PC-3 (cell line): ENCODE results near the gene DUSP28. TPM values are rescaled to one million over a fixed set of nuclear protein-coding genes. Genes with fewer than 3 reads are reported as not detected.

Experiments
- ATAC-seq: fragments of 200-7000 bp; cut with Tn5 transposase; 2 replicates; pipeline ENCODE4 v1.9.1; 2020; ENCODE audit warnings: mild to moderate bottlenecking, moderate library complexity
- BruUV-seq: library from RNA; stranded (reverse); fragments of 400-500 nt; replicated peaks from 2 replicates; lab custom pipeline; 2021; lab: Mats Ljungman, UMichigan
- CTCF ChIA-PET: fragments of 300-600 bp; sonication (Branson Sonifier 250); formaldehyde crosslinking; loops from one replicate; lab custom pipeline; 2022; ENCODE audit warnings: antibody characterized with exemption; lab: Charles Lee
- POLR2A ChIA-PET: fragments of 300-600 bp; sonication (Branson Sonifier 250); formaldehyde crosslinking; loops from one replicate; lab custom pipeline; 2022; ENCODE audit warnings: antibody characterized with exemption; ENCODE audit not compliant: unreplicated experiment; lab: Charles Lee
- DNase-seq: peaks from one replicate; pipeline ENCODE4 v3.0.0-alpha.2; 2015
- H2AFZ ChIP-seq: fragments of 300-600 bp; sonication (generic); 2 replicates; pipeline ENCODE4 v1.6.0; 2016; ENCODE audit warnings: antibody characterized with exemption, low read length
- H3F3A ChIP-seq: fragments of 300-600 bp; sonication (generic); one replicate; pipeline ENCODE4 v1.6.0; 2017; ENCODE audit warnings: antibody characterized with exemption, low read length, control low read depth, mild to moderate bottlenecking; ENCODE audit not compliant: unreplicated experiment
- H3K27ac ChIP-seq: fragments of 300-600 bp; sonication (generic); 2 replicates; pipeline ENCODE4 v1.5.1; 2016; ENCODE audit warnings: mild to moderate bottlenecking, low read length
- H3K27me3 ChIP-seq: fragments of 300-600 bp; sonication (generic); 2 replicates; pipeline ENCODE4 v1.6.1; 2016; ENCODE audit warnings: low read length, mixed read lengths
- H3K36me3 ChIP-seq: fragments of 300-600 bp; sonication (generic); 2 replicates; pipeline ENCODE4 v1.6.1; 2016; ENCODE audit warnings: low read depth, mixed run types, low read length, mixed read lengths
- H3K4me1 ChIP-seq: fragments of 300-600 bp; sonication (generic); 2 replicates; pipeline ENCODE4 v1.5.1; 2016; ENCODE audit warnings: low read length; ENCODE audit not compliant: insufficient read depth
- H3K4me2 ChIP-seq: fragments of 300-600 bp; sonication (generic); 2 replicates; pipeline ENCODE4 v1.6.0; 2016; ENCODE audit warnings: low read length
- H3K4me3 ChIP-seq: fragments of 300-600 bp; sonication (generic); 2 replicates; pipeline ENCODE4 v1.5.1; 2016; ENCODE audit warnings: mild to moderate bottlenecking, low read length, mixed read lengths
- H3K79me2 ChIP-seq: fragments of 300-600 bp; sonication (generic); 2 replicates; pipeline ENCODE4 v1.6.1; 2017; ENCODE audit warnings: low read length, mixed read lengths
- H3K9ac ChIP-seq: fragments of 300-600 bp; sonication (generic); 2 replicates; pipeline ENCODE4 v1.6.0; 2016; ENCODE audit warnings: mild to moderate bottlenecking, low read length
- H3K9me2 ChIP-seq: fragments of 300-600 bp; sonication (generic); replicated peaks from 2 replicates; pipeline ENCODE4 v1.6.1; 2016; ENCODE audit warnings: mixed run types, low read length, mixed read lengths
- H3K9me3 ChIP-seq: fragments of 300-600 bp; sonication (generic); 2 replicates; pipeline ENCODE4 v1.6.1; 2016; ENCODE audit warnings: low read length, mixed read lengths
- H4K20me1 ChIP-seq: fragments of 300-600 bp; sonication (generic); 2 replicates; pipeline ENCODE4 v1.6.1; 2016; ENCODE audit warnings: low read length, mixed read lengths
- EZH2 ChIP-seq: fragments of 300-600 bp; sonication (generic); IDR thresholded peaks from one replicate; pipeline ENCODE4 v1.6.1; 2017; ENCODE audit warnings: antibody characterized with exemption, mild to moderate bottlenecking, low read length; ENCODE audit not compliant: unreplicated experiment
- EZH2phosphoT487 ChIP-seq: fragments of 300-600 bp; sonication (generic); IDR thresholded peaks from 2 replicates; pipeline ENCODE4 v1.6.1; 2018; ENCODE audit warnings: mild to moderate bottlenecking, antibody characterized with exemption, low read length, borderline replicate concordance
- intact Hi-C: fragments of 100-400 bp; cut with micrococcal nuclease; formaldehyde crosslinking; loops from 2 replicates; pipeline ENCODE4 v1.9.0; 2023
- total RNA-seq: library from RNA; depleted of rRNA; stranded (reverse); fragments of >200 nt; gene quantifications from 2 replicates; pipeline ENCODE4 v1.2.3, GENCODE V29; 2014
- TF ChIP-seq, protein P1 (sequence below): fragments of 300-600 bp; sonication (generic); conservative IDR thresholded peaks from 2 replicates; pipeline ENCODE4 v1.5.1; 2017; ENCODE audit warnings: antibody characterized with exemption, low read depth, mild to moderate bottlenecking, low read length

The DUSP28 gene
- total RNA-seq, 1 experiment from 2014 or later: 8.3 TPM

DNA sequence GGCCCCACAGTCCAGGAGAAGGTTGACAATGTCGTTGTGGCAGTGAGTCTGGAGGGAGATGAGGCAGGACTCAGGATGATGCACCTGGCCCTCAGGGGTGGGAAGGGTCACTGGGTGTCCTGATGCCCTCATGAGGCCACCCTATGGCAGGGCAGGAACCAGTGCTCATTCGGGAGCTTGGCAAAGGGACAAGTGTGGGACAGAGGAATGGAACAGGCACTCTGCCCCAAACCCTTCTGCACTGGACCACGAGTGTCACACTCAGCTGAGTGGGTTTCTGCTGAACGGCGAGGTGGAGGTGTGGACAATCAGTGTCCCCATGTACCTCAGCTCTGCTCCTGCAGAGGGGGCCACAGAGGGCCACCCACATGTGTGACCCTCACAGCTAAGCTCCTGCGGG lies 34.4 kb upstream of the DUSP28 start:
- CTCF ChIA-PET: no interaction called here
- no peaks in the 10 kb centered on the region for H3K9me2 ChIP-seq
- TF ChIP-seq EZH2 (no peak), EZH2phosphoT487 (no peak)
- TF ChIP-seq, protein P1, sequence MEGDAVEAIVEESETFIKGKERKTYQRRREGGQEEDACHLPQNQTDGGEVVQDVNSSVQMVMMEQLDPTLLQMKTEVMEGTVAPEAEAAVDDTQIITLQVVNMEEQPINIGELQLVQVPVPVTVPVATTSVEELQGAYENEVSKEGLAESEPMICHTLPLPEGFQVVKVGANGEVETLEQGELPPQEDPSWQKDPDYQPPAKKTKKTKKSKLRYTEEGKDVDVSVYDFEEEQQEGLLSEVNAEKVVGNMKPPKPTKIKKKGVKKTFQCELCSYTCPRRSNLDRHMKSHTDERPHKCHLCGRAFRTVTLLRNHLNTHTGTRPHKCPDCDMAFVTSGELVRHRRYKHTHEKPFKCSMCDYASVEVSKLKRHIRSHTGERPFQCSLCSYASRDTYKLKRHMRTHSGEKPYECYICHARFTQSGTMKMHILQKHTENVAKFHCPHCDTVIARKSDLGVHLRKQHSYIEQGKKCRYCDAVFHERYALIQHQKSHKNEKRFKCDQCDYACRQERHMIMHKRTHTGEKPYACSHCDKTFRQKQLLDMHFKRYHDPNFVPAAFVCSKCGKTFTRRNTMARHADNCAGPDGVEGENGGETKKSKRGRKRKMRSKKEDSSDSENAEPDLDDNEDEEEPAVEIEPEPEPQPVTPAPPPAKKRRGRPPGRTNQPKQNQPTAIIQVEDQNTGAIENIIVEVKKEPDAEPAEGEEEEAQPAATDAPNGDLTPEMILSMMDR: no peak

DNA sequence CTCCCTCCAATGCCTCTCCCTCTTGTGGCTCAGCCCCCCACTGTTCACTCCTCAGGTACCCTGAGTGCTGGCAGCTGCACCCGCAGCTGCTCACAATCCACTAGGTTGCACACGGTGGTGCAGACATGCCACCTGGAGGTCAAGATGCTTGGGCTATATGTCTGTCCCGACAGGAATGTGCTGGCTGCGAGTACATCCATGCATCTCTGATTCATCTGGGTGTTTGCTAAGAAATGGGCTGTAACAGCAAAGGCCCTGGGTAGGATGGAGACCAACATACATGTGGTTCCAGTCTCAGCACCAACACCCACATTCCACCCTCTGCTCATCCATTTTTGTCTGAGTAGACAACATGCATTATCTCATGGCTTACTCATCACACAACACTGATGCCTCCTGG lies 33.6 kb upstream of the DUSP28 start:
- no peaks in the 10 kb centered on the region for H3K4me1 ChIP-seq
- no peak overlapping the region for H3K4me3 ChIP-seq
- H3K27me3 ChIP-seq: no peaks in the 10 kb centered on the region
- H3K4me2 ChIP-seq: no peak overlapping the region
- H4K20me1 ChIP-seq: no peaks in the 10 kb centered on the region
- no peaks in the 10 kb centered on the region for H3F3A ChIP-seq
- no peak for TF ChIP-seq EZH2phosphoT487
- TF ChIP-seq, protein P1: no peak
- no peak for TF ChIP-seq EZH2
- ATAC-seq: no peak
- DNase-seq: no peak
- ChIA-PET CTCF (no interaction called here), POLR2A (no interaction called here)
- no peak overlapping the region for H3K9ac ChIP-seq
- H2AFZ ChIP-seq: no peak overlapping the region
- no peak overlapping the region for H3K27ac ChIP-seq
- intact Hi-C loops: no loop called here
- BruUV-seq: no TSS peak
- no peaks in the 10 kb centered on the region for H3K79me2 ChIP-seq
- H3K9me2 ChIP-seq: no peaks in the 10 kb centered on the region
- peaks cover 9% of the 10 kb centered on the region; the same call in 1 of the 2 replicates for H3K9me3 ChIP-seq
- peaks cover 49% of the 10 kb centered on the region for H3K36me3 ChIP-seq

More for the DNA sequence above, 34.4 kb upstream of the DUSP28 start:
- no peaks in the 10 kb centered on the region for H3K27me3 ChIP-seq
- no peaks in the 10 kb centered on the region for H3F3A ChIP-seq
- no peak overlapping the region for H3K27ac ChIP-seq
- no peak overlapping the region for H3K9ac ChIP-seq
- H3K4me3 ChIP-seq: no peak overlapping the region
- H3K36me3 ChIP-seq: peaks cover 43% of the 10 kb centered on the region
- ATAC-seq (no peak), DNase-seq (no peak)
- no peaks in the 10 kb centered on the region for H3K4me1 ChIP-seq
- peaks cover 9% of the 10 kb centered on the region; the same call in 1 of the 2 replicates for H3K9me3 ChIP-seq
- no peaks in the 10 kb centered on the region for H3K79me2 ChIP-seq
- no peak overlapping the region for H2AFZ ChIP-seq
- no peak overlapping the region for H3K4me2 ChIP-seq
- BruUV-seq: no TSS peak
- intact Hi-C loops: no loop called here
- POLR2A ChIA-PET: no interaction called here
- no peaks in the 10 kb centered on the region for H4K20me1 ChIP-seq

DNA sequence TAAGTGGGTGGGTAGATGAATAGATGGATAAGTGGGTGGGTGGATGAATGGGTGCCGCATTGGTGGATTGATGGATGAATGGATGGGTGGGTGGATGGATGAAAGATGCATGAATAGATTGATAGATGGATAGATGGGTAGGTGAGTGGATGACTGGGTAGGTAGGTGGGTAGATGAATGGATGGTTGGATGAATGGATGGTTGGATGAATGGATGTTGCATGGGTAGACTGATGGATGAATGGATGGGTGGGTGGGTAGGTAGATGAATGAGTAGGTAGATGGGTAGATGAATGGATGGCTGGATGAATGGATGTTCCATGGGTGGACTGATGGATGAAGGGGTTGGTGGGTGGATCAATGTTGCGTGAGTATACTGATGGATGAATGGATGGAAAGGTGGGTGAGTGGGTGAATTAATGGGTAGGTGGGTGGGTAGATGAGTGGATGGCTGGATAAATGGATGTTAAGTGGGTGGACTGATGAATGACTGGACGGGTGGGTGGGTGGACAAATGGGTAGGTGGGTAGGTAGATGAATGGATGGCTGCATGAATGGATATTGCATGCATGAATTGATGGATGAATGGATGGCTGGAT lies 32.9 kb upstream of the DUSP28 start:
- TF ChIP-seq EZH2 (no peak), EZH2phosphoT487 (no peak)
- TF ChIP-seq, protein P1: no peak
- Histone ChIP-seq H3K4me3 (no peak overlapping the region), H3K9me3 (peaks cover 15% of the 10 kb centered on the region), H3K36me3 (peaks cover 56% of the 10 kb centered on the region), H3K79me2 (no peaks in the 10 kb centered on the region), H3K4me1 (no peaks in the 10 kb centered on the region), H3F3A (no peaks in the 10 kb centered on the region), H3K27me3 (no peaks in the 10 kb centered on the region), H3K4me2 (no peak overlapping the region), H3K9me2 (no peaks in the 10 kb centered on the region), H3K27ac (no peak overlapping the region), H2AFZ (no peak overlapping the region), H3K9ac (no peak overlapping the region), H4K20me1 (no peaks in the 10 kb centered on the region)
- POLR2A ChIA-PET: no interaction called here
- ATAC-seq (no peak), DNase-seq (no peak)
- intact Hi-C loops: no loop called here
- no TSS peak for BruUV-seq
- CTCF ChIA-PET: no interaction called here
